ENCODE data around the gene ZBTB42. TPM values are rescaled to one million over a fixed set of nuclear protein-coding genes. Genes with fewer than 3 reads are reported as not detected.

ZBTB42 gene
- total RNA-seq, 4 donors from 2014 or later, result 5.9 to 24.3 (median 11.7) TPM

- 88% methylated on average over 16 of the region's 16 CpGs; no CpG with 5 or more reads in 1 of the 2 donors for WGBS, 2 donors (ENCODE audit: low coverage in 1 of 2)
- no peaks in the 10 kb centered on the region for H3K9me3 ChIP-seq
These were observed 17.2 kb upstream of the ZBTB42 start for GRCh38 chr14:104783484-104784217.

GRCh38 chr14:104784218-104784568 lies 16.7 kb upstream of the ZBTB42 start:
- Histone ChIP-seq H3K4me3 (no peak overlapping the region), H3K4me1 (peaks cover 0 to 9% (median 4%) of the 10 kb centered on the region in 4 donors), H3K36me3 (no peaks in the 10 kb centered on the region), H3K9me3 (no peaks in the 10 kb centered on the region), H3K27me3 (no peaks in the 10 kb centered on the region), H3K27ac (no peak overlapping the region)
- WGBS, 2 donors (ENCODE audit: low coverage in 1 of 2), result 87% methylated on average over 5 of the region's 9 CpGs; no CpG with 5 or more reads in 1 of the 2 donors
- no peak for TF ChIP-seq CTCF (IDR thresholded peaks at IDR 0.05)
- no peak for TF ChIP-seq POLR2AphosphoS5 (IDR thresholded peaks at IDR 0.05)
- no peak for TF ChIP-seq EP300 (IDR thresholded peaks at IDR 0.05; ENCODE audit: low read depth)
- TF ChIP-seq POLR2A (IDR thresholded peaks at IDR 0.05), result no peak
- DNase-seq, result no peak
- intact Hi-C loops (cut with DNase I; ENCODE audit: low total_unique reads) (no loop called here), in situ Hi-C loops (cut with MboI; ENCODE audit: low pct_ligation_motif_present in 1 of 4, low pct_unique_long_range_greater_than_20kb in 1 of 4, low sequenced_read_pairs in 3 of 4) (no loop called here)

More at GRCh38 chr14:104783484-104784217, 17.2 kb upstream of the ZBTB42 start:
- intact Hi-C loops (cut with DNase I; ENCODE audit: low total_unique reads), result no loop called here
- TF ChIP-seq EP300 (IDR thresholded peaks at IDR 0.05; ENCODE audit: low read depth) (no peak), CTCF (IDR thresholded peaks at IDR 0.05) (no peak), POLR2AphosphoS5 (IDR thresholded peaks at IDR 0.05) (no peak), POLR2A (IDR thresholded peaks at IDR 0.05) (no peak)
- Histone ChIP-seq H3K27ac (no peak overlapping the region), H3K36me3 (no peaks in the 10 kb centered on the region), H3K4me1 (peaks cover 0 to 9% (median 4%) of the 10 kb centered on the region in 4 donors), H3K27me3 (no peaks in the 10 kb centered on the region), H3K4me3 (no peak overlapping the region)
- in situ Hi-C loops (cut with MboI; ENCODE audit: low pct_ligation_motif_present in 1 of 4, low pct_unique_long_range_greater_than_20kb in 1 of 4, low sequenced_read_pairs in 3 of 4), result no loop called here
- DNase-seq, result no peak

GRCh38 chr14:104784846-104785707 lies 15.8 kb upstream of the ZBTB42 start:
- in situ Hi-C loops (cut with MboI; ENCODE audit: low pct_ligation_motif_present in 1 of 4, low pct_unique_long_range_greater_than_20kb in 1 of 4, low sequenced_read_pairs in 3 of 4), result no loop called here
- Histone ChIP-seq H3K4me1 (peaks cover 0 to 9% (median 4%) of the 10 kb centered on the region in 4 donors), H3K9me3 (no peaks in the 10 kb centered on the region), H3K27me3 (no peaks in the 10 kb centered on the region), H3K36me3 (no peaks in the 10 kb centered on the region), H3K27ac (no peak overlapping the region), H3K4me3 (no peak overlapping the region)
- no peak for DNase-seq
- TF ChIP-seq EP300 (IDR thresholded peaks at IDR 0.05; ENCODE audit: low read depth), result no peak
- no peak for TF ChIP-seq POLR2AphosphoS5 (IDR thresholded peaks at IDR 0.05)
- no peak for TF ChIP-seq POLR2A (IDR thresholded peaks at IDR 0.05)
- no peak for TF ChIP-seq CTCF (IDR thresholded peaks at IDR 0.05)
- intact Hi-C loops (cut with DNase I; ENCODE audit: low total_unique reads), result loop anchor here (5.0 kb wide), 1 partner anchor 37 kb away; no protein-coding TSS in a partner anchor
- 80% methylated on average over 36 of the region's 36 CpGs; no CpG with 5 or more reads in 1 of the 2 donors for WGBS, 2 donors (ENCODE audit: low coverage in 1 of 2)

- no peaks in the 10 kb centered on the region for H3K9me3 ChIP-seq
- no peak for TF ChIP-seq POLR2A (IDR thresholded peaks at IDR 0.05)
- no peak for TF ChIP-seq POLR2AphosphoS5 (IDR thresholded peaks at IDR 0.05)
- no peak for TF ChIP-seq EP300 (IDR thresholded peaks at IDR 0.05; ENCODE audit: low read depth)
- TF ChIP-seq CTCF (IDR thresholded peaks at IDR 0.05), result no peak
- 92% methylated on average over 13 of the region's 13 CpGs; no CpG with 5 or more reads in 1 of the 2 donors for WGBS, 2 donors (ENCODE audit: low coverage in 1 of 2)
- peaks cover 0 to 9% (median 4%) of the 10 kb centered on the region in 4 donors for H3K4me1 ChIP-seq
- no peaks in the 10 kb centered on the region for H3K36me3 ChIP-seq
- H3K4me3 ChIP-seq, result no peak overlapping the region
- no peak for DNase-seq
- in situ Hi-C loops (cut with MboI; ENCODE audit: low pct_ligation_motif_present in 1 of 4, low pct_unique_long_range_greater_than_20kb in 1 of 4, low sequenced_read_pairs in 3 of 4) (no loop called here), intact Hi-C loops (cut with DNase I; ENCODE audit: low total_unique reads) (loop anchor here (5.0 kb wide), 1 partner anchor 37 kb away; no protein-coding TSS in a partner anchor)
- no peaks in the 10 kb centered on the region for H3K27me3 ChIP-seq
- H3K27ac ChIP-seq, result no peak overlapping the region
These were observed 15.2 kb upstream of the ZBTB42 start for GRCh38 chr14:104785708-104786080.

Measured in transverse colon (tissue), 4 donors.